Limb (tissue), 2 donors: ENCODE results near the gene CYP1B1.

Experiments
- DNase-seq, 2 donors: peaks; one replicate each; pipeline ENCODE4 v3.0.0-alpha.2; 2016; ENCODE audit errors: extremely low spot score in 2 of 2

Gene CYP1B1

GRCh38 chr2:38076710-38077430, 919 bp upstream of the CYP1B1 start:
- DNase-seq: peak in 1 of 2 donors; percentile 85

DNA sequence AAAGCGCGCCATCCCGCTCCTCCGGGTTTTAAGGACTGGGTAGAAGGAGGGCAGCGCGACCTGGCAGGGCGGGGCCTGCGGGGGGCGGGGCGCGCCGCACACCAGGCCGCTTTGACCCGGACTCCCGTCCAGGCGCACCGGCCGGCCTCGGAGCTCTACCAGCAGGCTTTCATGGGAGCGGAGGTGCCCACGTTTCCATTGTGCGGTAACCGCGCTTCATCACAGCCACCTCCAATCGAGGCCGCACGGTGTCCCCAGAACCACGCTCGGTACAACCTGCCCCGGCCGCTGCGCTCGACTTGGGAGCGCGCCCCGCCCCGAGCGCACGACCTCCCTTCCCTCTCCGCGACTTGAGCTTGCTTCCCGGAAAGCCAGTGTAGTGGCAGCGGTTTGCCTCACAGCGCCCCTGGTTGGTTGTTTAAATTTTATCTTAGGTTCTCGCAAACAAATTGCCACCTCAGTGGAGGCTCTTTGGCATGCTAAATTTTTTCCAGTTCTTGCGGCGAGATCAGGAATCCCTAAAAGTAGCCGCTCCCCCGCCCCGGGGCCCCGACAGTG, 280 bp upstream of the CYP1B1 start:
- DNase-seq: peak; percentile 73 to 79

DNA sequence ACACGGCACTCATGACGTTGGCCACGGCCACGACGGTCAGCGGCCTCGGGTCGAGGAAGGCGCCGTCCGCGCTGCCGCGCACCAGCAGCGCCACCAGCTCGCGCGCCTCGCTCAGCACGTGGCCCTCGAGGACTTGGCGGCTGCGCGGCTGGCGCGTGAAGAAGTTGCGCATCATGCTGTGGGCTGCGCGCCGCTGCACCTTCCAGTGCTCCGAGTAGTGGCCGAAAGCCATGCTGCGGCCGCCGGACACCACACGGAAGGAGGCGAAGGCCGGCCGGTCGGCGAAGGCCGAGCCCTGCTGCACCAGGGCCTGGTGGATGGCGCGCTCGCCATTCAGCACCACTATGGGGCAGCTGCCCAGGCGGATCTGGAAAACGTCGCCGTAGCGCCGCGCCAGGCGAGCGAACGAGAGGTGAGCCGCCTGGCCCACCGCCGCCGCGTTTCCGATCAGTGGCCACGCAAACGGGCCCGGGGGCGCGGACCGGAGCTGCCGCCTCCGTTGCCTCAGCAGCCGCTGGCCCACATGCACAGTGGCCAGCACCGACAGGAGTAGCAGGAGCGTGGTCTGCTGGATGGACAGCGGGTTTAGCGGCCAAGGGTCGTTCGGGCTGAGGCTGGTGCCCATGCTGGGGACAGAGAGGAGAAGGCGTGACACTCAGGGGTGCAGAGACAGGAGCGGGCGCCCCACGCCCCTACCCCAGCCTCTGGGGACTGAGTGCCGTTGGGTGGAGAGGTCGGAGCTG, 1.0 kb downstream of the CYP1B1 start:
- peak in 1 of 2 donors; percentile 64 for DNase-seq

DNA sequence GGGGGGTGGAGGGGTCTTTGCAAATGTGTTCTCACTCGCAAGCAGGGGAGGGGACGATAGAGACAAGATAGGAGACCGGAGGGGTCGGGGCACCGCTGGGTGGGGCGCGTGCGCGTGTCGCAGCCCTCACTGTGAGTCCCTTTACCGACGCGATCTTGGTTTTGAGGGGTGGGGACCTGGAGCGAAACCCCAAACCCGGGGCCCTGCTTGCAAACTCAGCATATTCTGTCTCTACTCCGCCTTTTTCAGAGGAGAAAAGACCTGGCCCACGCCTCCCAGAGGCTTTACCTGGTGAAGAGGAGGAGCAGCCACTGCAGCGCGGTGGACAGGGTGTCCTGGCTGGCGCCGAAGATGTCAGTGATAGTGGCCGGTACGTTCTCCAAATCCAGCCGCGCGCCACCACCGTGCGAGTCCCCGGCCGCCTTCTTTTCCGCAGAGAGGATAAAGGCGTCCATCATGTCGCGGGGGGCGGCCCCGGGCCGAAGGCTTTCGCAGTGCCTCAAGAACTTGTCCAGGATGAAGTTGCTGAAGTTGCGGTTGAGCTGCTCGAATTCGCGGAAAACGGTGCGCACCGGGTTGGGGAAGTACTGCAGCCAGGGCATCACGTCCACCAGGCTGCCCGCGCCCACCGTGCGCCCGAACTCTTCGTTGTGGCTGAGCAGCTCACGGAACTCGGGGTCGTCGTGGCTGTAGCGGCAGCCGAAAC, 1.7 kb downstream of the CYP1B1 start:
- peak in 1 of 2 donors; percentile 58 for DNase-seq

GRCh38 chr2:38073211-38074057, 2.5 kb downstream of the CYP1B1 start:
- peak in 1 of 2 donors; percentile 52 for DNase-seq

DNA sequence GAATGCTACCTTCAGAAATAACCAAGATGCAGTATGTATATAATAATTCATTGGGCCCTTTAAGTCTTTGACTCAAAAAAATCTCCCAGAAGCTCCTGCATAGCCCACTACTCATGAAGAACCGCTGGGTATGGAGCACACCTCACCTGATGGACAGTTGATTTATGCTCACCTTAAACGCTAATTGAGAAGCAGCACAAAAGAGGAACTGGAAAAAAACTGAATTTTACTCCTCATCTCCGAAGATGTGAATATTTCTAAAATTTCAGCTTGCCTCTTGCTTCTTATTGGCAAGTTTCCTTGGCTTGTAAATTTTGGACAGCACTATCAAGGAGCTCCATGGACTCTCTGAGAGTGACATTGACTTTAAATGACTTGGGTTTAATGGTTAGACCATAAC, 5.5 kb downstream of the CYP1B1 start:
- no peak for DNase-seq

DNA sequence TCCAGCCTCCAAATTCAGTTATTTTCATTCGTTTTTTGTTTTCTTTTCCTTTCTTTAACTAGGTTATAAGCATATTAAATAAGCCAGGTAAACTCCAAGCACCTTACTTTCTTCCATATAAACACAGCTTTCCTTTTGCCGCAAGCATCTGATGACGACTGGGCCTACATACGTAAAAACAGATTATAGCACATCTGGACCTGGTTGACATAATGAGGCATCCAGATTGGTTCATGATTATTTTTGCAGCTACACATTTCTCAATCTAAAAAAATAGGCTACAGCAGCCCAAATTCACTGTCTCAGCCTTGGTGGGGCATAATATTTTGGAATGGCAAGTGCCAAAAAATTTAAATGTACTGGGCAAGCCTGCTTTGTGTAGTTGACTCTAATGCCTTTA, 7.7 kb downstream of the CYP1B1 start:
- DNase-seq: no peak

DNA sequence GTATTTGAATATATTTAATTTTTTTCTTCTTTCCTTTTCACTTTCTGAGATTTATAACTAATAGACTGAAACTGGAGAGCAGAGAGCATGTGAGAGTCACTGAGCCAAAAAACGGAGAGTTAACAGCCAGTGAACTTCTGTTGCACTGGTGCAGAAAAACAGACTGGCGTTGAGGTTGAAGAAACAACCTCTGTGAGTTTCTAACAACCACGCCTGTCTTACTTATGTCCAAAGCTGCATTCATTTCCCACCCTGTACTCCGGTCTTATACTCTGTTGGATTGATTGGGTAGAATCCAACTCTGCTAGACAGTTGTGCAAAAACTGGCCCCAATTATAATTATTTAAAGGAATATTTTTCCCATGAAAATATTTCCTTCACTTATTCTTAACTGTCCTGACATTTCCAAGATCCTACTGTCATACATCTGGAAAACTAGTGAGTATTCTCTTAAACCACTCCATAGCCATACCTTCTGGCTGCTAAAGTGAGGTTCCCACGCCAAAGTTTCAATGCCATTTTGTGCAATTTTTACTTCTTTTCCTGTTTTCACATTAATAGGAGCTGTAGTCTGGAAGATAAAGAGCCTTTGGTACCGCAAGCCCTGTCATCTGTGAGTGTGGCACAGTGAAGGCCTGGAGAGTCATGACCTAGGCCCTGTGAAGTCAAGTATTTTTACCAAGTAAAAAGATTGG, 9.4 kb downstream of the CYP1B1 start:
- DNase-seq: peak in 1 of 2 donors; percentile 64

DNA sequence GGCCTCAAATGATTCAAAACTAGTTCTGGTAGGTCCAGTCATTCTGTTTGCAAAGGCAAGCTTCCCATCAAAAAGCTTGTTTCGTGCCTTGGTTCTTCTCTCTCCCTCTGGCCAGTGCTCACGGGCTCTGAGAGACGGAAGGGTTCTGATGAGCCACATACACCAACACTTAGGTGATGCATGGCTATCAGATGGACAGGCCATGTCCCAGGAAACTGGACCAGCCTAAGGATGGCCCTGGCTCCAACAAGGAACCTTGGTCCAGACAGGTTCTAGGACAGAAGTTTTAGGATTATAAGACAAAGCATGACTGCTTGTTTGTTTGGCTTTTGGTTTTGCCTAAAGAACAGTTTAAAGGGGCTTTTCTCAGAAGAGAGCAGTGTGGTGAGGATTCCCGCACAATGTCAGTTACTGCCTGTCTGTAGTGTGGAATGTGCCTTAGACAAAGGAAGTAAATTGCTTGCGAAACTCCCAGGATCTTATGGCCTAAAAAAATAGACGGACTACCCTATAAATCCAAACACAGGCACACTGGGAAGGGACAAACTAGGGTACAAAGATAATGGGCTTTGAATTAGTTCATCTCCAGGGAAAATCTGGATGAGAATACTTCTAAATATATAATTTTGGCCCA, 10.3 kb downstream of the CYP1B1 start:
- DNase-seq: no peak

- no peak for DNase-seq
These were observed 11.0 kb downstream of the CYP1B1 start for GRCh38 chr2:38064801-38065501.

GRCh38 chr2:38060236-38061018, 15.5 kb downstream of the CYP1B1 start:
- DNase-seq: no peak

DNA sequence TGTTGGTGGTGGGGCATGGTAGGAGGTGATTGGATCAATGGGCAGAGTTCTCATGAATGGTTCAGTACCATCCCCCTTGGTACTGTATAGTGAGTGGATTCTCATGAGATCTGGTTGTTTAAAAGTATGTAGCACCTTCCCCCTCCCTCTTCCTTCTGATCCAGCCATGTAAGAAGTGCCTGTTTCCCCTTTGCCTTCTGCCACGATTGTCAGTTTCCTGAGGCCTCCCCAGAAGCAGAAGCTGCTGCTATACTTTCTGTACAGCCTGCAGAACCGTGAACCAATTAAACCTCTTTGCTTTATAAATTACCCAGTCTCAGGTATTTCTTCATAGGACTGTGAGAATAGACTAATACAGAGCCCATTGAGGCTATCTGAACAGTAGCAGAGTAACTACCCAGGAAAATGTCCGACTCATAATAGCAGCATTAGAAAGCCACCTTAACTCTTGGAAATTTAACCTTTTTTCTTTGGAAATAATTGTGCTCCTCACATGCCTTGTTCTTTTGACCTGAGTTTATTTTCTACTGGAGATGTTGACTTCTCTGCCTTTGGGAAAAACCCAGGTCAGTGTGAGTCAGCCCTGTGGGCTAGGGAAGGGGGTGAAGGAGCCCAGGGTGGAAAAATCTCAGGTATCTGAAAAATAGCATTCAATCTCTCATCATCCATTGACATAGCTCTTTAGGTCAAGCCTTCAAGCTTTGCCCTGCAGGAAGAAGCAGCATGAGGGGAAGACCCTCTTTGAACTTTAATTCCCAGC, 18.1 kb downstream of the CYP1B1 start:
- DNase-seq: no peak

GRCh38 chr2:38056216-38056615, 19.7 kb downstream of the CYP1B1 start:
- DNase-seq: no peak

- DNase-seq: no peak
These were observed 30.1 kb downstream of the CYP1B1 start for GRCh38 chr2:38045811-38046210.

DNA sequence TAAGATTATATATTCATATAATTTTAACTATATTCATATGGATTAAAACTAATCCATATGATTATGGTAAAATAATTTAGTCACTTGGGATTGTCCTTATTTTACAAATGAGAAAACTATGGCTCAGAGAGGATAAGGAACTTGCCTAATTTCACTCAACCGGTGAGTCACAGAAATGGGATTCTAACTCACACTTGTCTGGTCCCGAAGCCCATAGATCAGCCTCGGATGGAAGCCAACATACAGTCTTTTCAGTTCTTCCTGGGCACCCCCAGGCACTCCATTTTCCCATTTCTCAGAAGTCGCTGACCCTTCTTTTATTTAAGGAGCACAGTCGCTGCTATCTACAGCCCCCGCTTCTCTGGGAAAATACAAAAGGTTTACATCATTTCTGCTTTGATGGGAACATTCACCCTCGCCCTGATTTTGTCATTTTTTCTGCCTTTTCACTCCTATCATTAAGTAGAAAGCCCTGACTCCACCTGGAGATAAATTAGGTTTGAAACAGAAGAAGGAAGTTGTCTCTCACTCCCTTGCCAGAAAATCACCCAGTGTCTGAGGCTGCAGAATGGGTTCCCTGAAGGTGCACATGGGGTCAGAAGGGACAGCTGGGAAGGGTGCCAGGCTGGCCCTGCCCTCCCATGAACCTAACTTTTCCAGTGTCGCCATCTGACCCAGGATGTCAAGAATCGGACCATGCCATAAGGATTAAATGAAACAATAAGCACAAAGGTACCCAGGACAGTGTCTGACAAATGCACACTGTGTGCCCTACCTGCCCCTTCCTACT, 36.6 kb downstream of the CYP1B1 start:
- DNase-seq: no peak

DNA sequence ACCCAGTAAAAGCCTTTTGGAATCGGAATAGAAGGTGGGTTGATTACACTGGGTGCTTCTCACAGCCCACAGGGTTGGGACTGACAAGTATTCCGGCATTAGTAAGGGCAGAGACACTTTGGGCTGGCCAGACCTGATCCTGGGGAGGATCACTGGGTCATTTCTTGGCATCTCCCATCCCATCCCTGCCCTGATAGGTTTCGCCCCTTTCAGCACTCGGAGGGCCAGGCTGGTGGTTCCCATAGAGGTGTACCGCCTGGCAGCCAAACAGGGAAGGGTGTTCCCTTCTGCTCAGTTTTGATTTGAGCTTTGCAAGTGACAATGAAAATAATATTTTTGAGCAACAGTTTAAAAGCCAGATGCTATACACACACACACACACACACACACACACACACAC, 37.3 kb downstream of the CYP1B1 start:
- no peak for DNase-seq
